ENCODE data around the gene PRDM16.

PRDM16 gene

DNA sequence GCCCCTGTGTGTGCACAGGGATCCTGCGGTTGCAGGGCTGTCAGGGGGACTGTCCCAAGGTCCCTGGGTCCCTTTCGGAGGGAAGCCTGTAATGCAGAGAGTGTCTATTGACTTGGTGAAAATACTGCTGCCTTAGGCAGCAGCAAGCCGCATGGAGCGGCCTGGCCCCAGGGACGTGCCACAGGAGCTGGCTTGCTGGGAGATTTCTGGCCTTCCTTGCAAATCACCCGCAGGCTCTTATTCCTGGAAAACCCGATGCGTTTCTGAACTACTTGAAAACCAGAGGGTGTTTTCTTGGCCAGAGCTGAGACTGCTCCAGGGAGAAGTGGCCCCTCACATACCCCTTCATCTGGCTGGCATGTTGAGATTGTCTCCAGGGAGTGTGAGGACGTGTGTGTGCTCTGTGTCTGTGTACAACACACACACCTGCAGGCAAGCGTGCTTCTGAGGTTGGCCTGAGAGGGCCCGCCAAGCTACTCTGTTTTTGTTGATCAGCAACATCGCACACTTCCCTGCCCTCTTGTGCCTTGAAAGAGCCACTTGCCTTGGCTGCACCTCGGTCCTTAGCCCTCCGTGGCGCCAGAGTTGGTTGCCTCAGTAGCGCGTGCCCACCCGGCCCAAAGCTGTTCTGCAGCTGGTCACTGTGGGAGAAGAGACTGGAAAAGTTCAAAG lies 10.5 kb downstream of the PRDM16 start:
- Histone ChIP-seq H3K36me3 (ENCODE audit: insufficient read depth, insufficient read length, low read length) (no peaks in the 10 kb centered on the region), H3K27me3 (ENCODE audit: insufficient read depth, insufficient read length) (peaks cover 20% of the 10 kb centered on the region), H3K4me3 (ENCODE audit: insufficient read length, low read depth) (no peak overlapping the region), H3K4me1 (ENCODE audit: insufficient read depth, insufficient read length) (no peaks in the 10 kb centered on the region), H3K9me3 (ENCODE audit: insufficient read depth, low read length) (no peaks in the 10 kb centered on the region), H3K9ac (ENCODE audit: insufficient read length, low read depth) (no peak overlapping the region)
- TF ChIP-seq YY1 (IDR thresholded peaks at IDR 0.05; ENCODE audit: insufficient read depth, insufficient read length) (no peak), SUZ12 (IDR thresholded peaks at IDR 0.05; ENCODE audit: extremely low read depth, insufficient read depth, insufficient read length) (no peak), ZNF274 (IDR thresholded peaks at IDR 0.05; ENCODE audit: low read depth, low read length) (no peak)
- DNase-seq (ENCODE audit: low read depth, low spot score) = no peak

DNA sequence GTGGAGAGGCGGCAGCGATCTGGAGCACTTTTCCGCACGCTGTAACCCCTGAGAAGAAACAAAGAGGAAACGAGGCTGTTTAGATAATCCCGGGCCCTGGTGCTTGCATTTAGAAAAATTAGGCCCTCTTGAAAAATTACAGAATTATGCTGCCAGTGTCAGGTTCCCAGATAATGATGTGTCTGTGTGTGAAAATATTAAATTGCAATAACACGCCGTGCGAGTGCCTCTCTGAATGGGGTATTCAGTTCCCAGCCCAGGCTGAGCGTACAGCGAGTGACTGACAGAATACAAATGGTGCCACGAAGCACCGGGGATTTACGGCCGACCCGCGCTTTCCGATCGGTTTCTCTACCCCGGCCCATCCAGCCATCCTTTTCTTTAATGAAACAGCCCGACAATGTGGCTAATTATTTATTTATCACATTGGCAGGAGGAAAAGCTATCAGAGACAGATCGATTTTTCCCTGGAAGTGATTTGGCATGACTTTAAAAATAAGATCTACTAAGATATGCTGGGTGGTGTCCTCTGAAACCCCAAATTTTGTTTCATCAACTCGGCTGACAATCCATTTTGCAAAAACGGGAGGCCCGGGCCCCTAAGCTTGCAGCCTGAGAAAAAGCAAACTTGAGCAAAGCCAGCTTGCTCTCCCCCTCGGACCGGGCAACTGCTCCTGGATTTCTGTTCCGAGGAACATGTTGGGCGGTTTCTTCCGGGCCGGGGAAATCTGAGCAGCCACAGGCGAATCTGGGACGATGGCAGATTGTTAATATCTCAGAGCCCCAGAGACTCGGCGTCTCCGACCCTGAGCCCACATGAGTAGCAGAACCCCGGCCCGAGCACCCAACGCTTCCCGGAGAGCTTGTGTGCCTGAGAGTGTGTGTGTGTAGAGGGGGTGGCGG lies 11.3 kb downstream of the PRDM16 start:
- DNase-seq (ENCODE audit: low read depth, low spot score) = no peak
- Histone ChIP-seq H3K9ac (ENCODE audit: insufficient read length, low read depth) (no peak overlapping the region), H3K9me3 (ENCODE audit: insufficient read depth, low read length) (no peaks in the 10 kb centered on the region), H3K4me3 (ENCODE audit: insufficient read length, low read depth) (no peak overlapping the region), H3K36me3 (ENCODE audit: insufficient read depth, insufficient read length, low read length) (no peaks in the 10 kb centered on the region), H3K4me1 (ENCODE audit: insufficient read depth, insufficient read length) (no peaks in the 10 kb centered on the region), H3K27me3 (ENCODE audit: insufficient read depth, insufficient read length) (peaks cover 12% of the 10 kb centered on the region)
- TF ChIP-seq SUZ12 (IDR thresholded peaks at IDR 0.05; ENCODE audit: extremely low read depth, insufficient read depth, insufficient read length) (no peak), YY1 (IDR thresholded peaks at IDR 0.05; ENCODE audit: insufficient read depth, insufficient read length) (no peak), ZNF274 (IDR thresholded peaks at IDR 0.05; ENCODE audit: low read depth, low read length) (no peak)

DNA sequence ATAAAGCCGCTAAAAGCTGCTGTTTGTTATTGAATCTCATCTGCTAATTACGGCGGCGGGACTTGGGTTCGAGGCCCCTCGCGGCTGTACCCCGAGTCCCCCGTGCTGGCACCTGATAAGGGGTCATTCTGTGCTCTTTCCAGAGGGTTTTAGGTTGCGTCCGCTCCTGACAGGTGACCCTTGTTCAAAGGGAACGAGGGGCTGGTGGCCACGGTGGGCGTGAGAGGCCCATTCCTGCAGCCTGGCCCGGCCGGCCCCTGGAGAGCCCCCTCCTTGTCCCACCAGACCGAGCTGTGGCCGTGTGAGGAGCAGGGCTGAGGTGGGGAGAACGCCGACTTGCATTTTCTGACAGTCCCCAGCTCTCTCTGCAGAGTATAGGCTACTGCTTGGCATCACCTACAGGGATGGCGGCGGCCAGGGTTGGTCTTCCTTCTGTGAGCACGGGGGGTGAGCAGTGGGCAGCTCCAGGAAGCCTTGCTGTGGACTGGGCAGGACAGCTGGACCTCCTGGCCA lies 12.2 kb downstream of the PRDM16 start:
- Histone ChIP-seq H3K36me3 (ENCODE audit: insufficient read depth, insufficient read length, low read length) (no peaks in the 10 kb centered on the region), H3K27me3 (ENCODE audit: insufficient read depth, insufficient read length) (peaks cover 3% of the 10 kb centered on the region), H3K9ac (ENCODE audit: insufficient read length, low read depth) (no peak overlapping the region), H3K9me3 (ENCODE audit: insufficient read depth, low read length) (no peaks in the 10 kb centered on the region; the same call in 1 of the 2 replicates), H3K4me1 (ENCODE audit: insufficient read depth, insufficient read length) (no peaks in the 10 kb centered on the region), H3K4me3 (ENCODE audit: insufficient read length, low read depth) (no peak overlapping the region)
- TF ChIP-seq YY1 (IDR thresholded peaks at IDR 0.05; ENCODE audit: insufficient read depth, insufficient read length) (no peak), SUZ12 (IDR thresholded peaks at IDR 0.05; ENCODE audit: extremely low read depth, insufficient read depth, insufficient read length) (no peak), ZNF274 (IDR thresholded peaks at IDR 0.05; ENCODE audit: low read depth, low read length) (no peak)
- DNase-seq (ENCODE audit: low read depth, low spot score) = no peak

DNA sequence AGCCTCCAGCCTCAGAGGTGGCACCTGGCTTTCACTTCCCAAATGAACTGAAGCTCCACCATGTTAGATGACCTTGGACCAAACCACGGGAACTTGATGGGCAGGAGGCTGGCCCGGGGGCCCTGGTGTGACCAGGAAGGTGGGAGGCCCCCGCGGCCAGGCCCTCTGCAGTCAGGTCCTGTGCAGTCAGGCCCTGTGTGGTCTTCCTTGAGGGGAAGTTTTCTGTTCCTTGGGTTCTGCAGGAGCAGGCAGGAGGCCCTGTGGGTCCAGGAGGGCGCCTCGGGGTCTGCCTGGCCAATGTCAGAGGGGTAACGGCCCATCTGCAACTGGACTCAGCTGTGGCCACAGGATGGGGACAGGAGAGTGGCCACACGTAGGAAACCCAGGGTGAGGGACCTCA lies 13.0 kb downstream of the PRDM16 start:
- no peaks in the 10 kb centered on the region; the same call in 1 of the 2 replicates for H3K9me3 ChIP-seq (ENCODE audit: insufficient read depth, low read length)
- no peaks in the 10 kb centered on the region for H3K27me3 ChIP-seq (ENCODE audit: insufficient read depth, insufficient read length)
- no peak overlapping the region for H3K4me3 ChIP-seq (ENCODE audit: insufficient read length, low read depth)
- no peak for DNase-seq (ENCODE audit: low read depth, low spot score)
- no peaks in the 10 kb centered on the region for H3K36me3 ChIP-seq (ENCODE audit: insufficient read depth, insufficient read length, low read length)
- no peaks in the 10 kb centered on the region for H3K4me1 ChIP-seq (ENCODE audit: insufficient read depth, insufficient read length)
- no peak overlapping the region for H3K9ac ChIP-seq (ENCODE audit: insufficient read length, low read depth)
- TF ChIP-seq SUZ12 (IDR thresholded peaks at IDR 0.05; ENCODE audit: extremely low read depth, insufficient read depth, insufficient read length) (no peak), ZNF274 (IDR thresholded peaks at IDR 0.05; ENCODE audit: low read depth, low read length) (no peak), YY1 (IDR thresholded peaks at IDR 0.05; ENCODE audit: insufficient read depth, insufficient read length) (no peak)

DNA sequence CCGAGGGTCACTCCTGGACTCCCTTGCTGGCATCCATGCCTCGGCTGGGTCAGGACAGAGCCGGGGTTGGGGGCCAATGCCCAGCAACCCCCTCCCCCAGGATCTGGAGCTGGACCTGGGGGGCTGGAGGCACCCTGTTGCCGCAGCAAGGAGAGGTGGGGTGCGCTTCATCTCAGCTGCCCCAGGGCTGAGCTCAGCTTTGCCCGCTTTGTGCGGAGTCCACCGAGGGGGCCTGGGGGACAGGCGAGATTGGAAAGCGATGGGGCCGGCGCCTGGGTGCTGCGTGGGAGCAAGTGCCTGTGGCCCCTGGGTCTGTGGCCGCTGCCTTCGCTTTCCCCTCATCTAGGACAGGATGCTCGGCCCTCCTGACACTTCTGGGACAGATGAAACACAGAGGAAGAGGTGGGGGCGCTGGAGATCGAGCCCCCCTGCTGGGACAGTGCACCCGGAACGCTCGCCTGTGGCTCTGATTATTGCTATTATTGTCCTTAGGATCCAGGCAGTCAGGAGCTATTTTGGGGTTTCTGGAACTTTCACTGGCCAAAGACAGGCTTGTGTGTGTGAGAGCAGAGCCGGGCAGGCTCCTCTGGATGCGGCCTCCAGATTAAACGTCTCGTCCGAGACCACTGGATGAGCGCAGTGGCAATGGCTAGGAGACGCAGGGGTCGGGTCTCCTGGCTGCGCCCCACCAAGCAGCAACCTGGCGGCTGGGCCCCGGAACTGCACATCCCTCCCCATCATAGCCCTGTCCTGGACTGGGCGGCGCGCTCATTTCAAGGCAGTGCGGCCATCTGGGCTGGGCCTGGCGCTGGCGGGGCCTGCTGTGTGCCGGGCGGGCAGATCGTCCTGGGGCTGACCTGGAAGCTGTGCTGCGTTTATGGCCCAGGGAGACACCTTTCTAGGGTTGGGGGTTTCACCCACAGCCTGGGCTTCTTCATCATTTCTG lies 13.8 kb downstream of the PRDM16 start:
- DNase-seq (ENCODE audit: low read depth, low spot score) = no peak
- TF ChIP-seq SUZ12 (IDR thresholded peaks at IDR 0.05; ENCODE audit: extremely low read depth, insufficient read depth, insufficient read length) (no peak), ZNF274 (IDR thresholded peaks at IDR 0.05; ENCODE audit: low read depth, low read length) (no peak), YY1 (IDR thresholded peaks at IDR 0.05; ENCODE audit: insufficient read depth, insufficient read length) (no peak)

DNA sequence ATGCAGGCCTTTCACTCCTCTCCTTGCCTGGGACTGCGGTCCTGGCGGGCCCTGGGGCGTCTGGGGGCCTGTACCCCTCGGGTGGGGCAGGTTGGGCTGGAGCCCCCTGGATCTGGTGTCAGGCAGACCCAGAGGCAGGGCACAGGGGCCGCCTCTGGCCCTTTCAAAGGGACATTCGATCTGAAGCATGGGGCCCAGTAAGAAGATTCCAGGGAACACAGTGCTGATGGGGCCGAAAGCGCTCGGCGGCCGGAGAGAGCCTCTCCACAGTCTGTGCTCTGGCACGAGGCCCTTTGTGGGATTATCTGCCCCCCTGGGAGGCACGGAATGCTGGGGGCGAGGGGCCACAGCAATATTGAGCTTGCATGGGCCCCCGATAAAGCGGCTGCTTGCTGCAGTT lies 15.2 kb downstream of the PRDM16 start:
- Histone ChIP-seq H3K36me3 (ENCODE audit: insufficient read depth, insufficient read length, low read length) (no peaks in the 10 kb centered on the region), H3K4me3 (ENCODE audit: insufficient read length, low read depth) (no peak overlapping the region), H3K27me3 (ENCODE audit: insufficient read depth, insufficient read length) (no peaks in the 10 kb centered on the region), H3K4me1 (ENCODE audit: insufficient read depth, insufficient read length) (no peaks in the 10 kb centered on the region), H3K9me3 (ENCODE audit: insufficient read depth, low read length) (no peaks in the 10 kb centered on the region; the same call in 1 of the 2 replicates), H3K9ac (ENCODE audit: insufficient read length, low read depth) (no peak overlapping the region)
- no peak for TF ChIP-seq YY1 (IDR thresholded peaks at IDR 0.05; ENCODE audit: insufficient read depth, insufficient read length)
- TF ChIP-seq SUZ12 (IDR thresholded peaks at IDR 0.05; ENCODE audit: extremely low read depth, insufficient read depth, insufficient read length) = no peak
- no peak for TF ChIP-seq ZNF274 (IDR thresholded peaks at IDR 0.05; ENCODE audit: low read depth, low read length)
- no peak for DNase-seq (ENCODE audit: low read depth, low spot score)

More for the DNA sequence above, 13.8 kb downstream of the PRDM16 start:
- Histone ChIP-seq H3K36me3 (ENCODE audit: insufficient read depth, insufficient read length, low read length) (no peaks in the 10 kb centered on the region), H3K9ac (ENCODE audit: insufficient read length, low read depth) (no peak overlapping the region), H3K4me1 (ENCODE audit: insufficient read depth, insufficient read length) (no peaks in the 10 kb centered on the region), H3K9me3 (ENCODE audit: insufficient read depth, low read length) (no peaks in the 10 kb centered on the region; the same call in 1 of the 2 replicates), H3K27me3 (ENCODE audit: insufficient read depth, insufficient read length) (no peaks in the 10 kb centered on the region), H3K4me3 (ENCODE audit: insufficient read length, low read depth) (no peak overlapping the region)
